GM21515 (cell line): ENCODE measurements around the gene TMSB4X.

Source experiments
- ATAC-seq: cut with Tn5 transposase; IDR thresholded peaks from one replicate; pipeline ENCODE4 v1.9.1; 2021; ENCODE audit not compliant: unreplicated experiment

The TMSB4X gene

GRCh38 chrX:13022926-13023325 lies 48.0 kb downstream of the TMSB4X start:
- peak; percentile 55 for ATAC-seq

GRCh38 chrX:13023567-13023966 lies 48.7 kb downstream of the TMSB4X start:
- ATAC-seq: no peak

GRCh38 chrX:13023979-13024378 lies 49.1 kb downstream of the TMSB4X start:
- no peak for ATAC-seq

- ATAC-seq: no peak
Measured at GRCh38 chrX:13024986-13025385, 50.1 kb downstream of the TMSB4X start.
